Right lung (tissue), 5 donors: ENCODE measurements around the gene DLL4. TPM values are rescaled to one million over a fixed set of nuclear protein-coding genes. Genes with fewer than 3 reads are reported as not detected.
"Not testable (repeated sequence)": the region's sequence is repeated elsewhere in the genome, so short reads cannot be mapped to it uniquely, and the experiment has no call there.

ENCODE experiments used
- DNase-seq, 2 donors: peaks; one replicate each; pipeline ENCODE4 v3.0.0-alpha.2; 2013
- polyA plus RNA-seq, 5 donors: library from polyadenylated mRNA; unstranded; fragments of 120-200 nt; gene quantifications; one replicate each; pipeline versions ENCODE4 v1.2.1 to v1.2.3, GENCODE V29; 2013; ENCODE audit warnings: inconsistent platforms in 1 of 5, low replicate concordance in 1 of 5; ENCODE audit not compliant: insufficient read length in 5 of 5, insufficient read depth in 1 of 5

DLL4 gene
- polyA plus RNA-seq, 5 donors, result 12.7 to 24.7 (median 19.7) TPM

GRCh38 chr15:40941068-40941527 is 12.0 kb downstream of the DLL4 start:
- no peak for DNase-seq

- peak in 1 of 2 donors; percentile 74 for DNase-seq
Observed at GRCh38 chr15:40941528-40942336, 12.6 kb downstream of the DLL4 start.

- no peak for DNase-seq
Observed at GRCh38 chr15:40942337-40942854, 13.3 kb downstream of the DLL4 start.

GRCh38 chr15:40942878-40943277 is 13.7 kb downstream of the DLL4 start:
- DNase-seq, result no peak

GRCh38 chr15:40943764-40944365 is 14.7 kb downstream of the DLL4 start:
- DNase-seq, result no peak

GRCh38 chr15:40944510-40945296 is 15.6 kb downstream of the DLL4 start:
- DNase-seq, result no peak

- no peak for DNase-seq
Observed at GRCh38 chr15:40948706-40949473, 19.8 kb downstream of the DLL4 start.

- no peak for DNase-seq
Observed at GRCh38 chr15:40949756-40950207, 20.6 kb downstream of the DLL4 start.

- DNase-seq, result no peak
Observed at GRCh38 chr15:40951764-40952163, 22.6 kb downstream of the DLL4 start.

GRCh38 chr15:40952301-40952900 is 23.3 kb downstream of the DLL4 start:
- no peak for DNase-seq

- DNase-seq, result peak; percentile 85 to 87
Observed at GRCh38 chr15:40952901-40953712, 24.0 kb downstream of the DLL4 start, which contains the start of gene CHAC1. CHAC1 (plus strand) TSS chr15:40953471; CDS start chr15:40953584, 113 bp downstream.

GRCh38 chr15:40953713-40954074 is 24.6 kb downstream of the DLL4 start:
- DNase-seq, result no peak

- DNase-seq, result not testable (repeated sequence)
Observed at GRCh38 chr15:40954158-40954848, 25.2 kb downstream of the DLL4 start.

- DNase-seq, result no peak
Observed at GRCh38 chr15:40955141-40955903, 26.2 kb downstream of the DLL4 start.

GRCh38 chr15:40955930-40956540 is 26.9 kb downstream of the DLL4 start:
- DNase-seq, result no peak

- DNase-seq, result no peak
Observed at GRCh38 chr15:40956541-40956982, 27.4 kb downstream of the DLL4 start.

GRCh38 chr15:40957041-40957555 is 28.0 kb downstream of the DLL4 start:
- DNase-seq, result no peak

GRCh38 chr15:40957581-40958051 is 28.5 kb downstream of the DLL4 start:
- DNase-seq, result no peak
